ENCODE results near the gene IFNAR2. TPM values are rescaled to one million over a fixed set of nuclear protein-coding genes. Genes with fewer than 3 reads are reported as not detected.

The IFNAR2 gene
- total and polyA plus RNA-seq, 4 donors, result 16.8 to 45.1 (median 28.1) TPM

GRCh38 chr21:33254766-33255165, 25.0 kb downstream of the IFNAR2 start:
- DNase-seq, result no peak
- Histone ChIP-seq H3K27ac (ENCODE audit: low read depth in 1 of 2, low read length in 2 of 2) (no peak overlapping the region), H3K36me3 (ENCODE audit: control insufficient read depth in 1 of 2, insufficient read depth in 2 of 2, low read length in 1 of 2) (peaks cover 6 to 9% of the 10 kb centered on the region in 2 donors), H3K4me3 (ENCODE audit: low read length in 2 of 2) (no peak overlapping the region), H3K9me3 (ENCODE audit: control insufficient read depth, low read length) (no peaks in the 10 kb centered on the region), H3K4me1 (ENCODE audit: control insufficient read depth in 1 of 2, insufficient read depth in 2 of 2, low read length in 2 of 2) (no peaks in the 10 kb centered on the region), H3K27me3 (ENCODE audit: control insufficient read depth in 1 of 2, insufficient read depth in 2 of 2, low read length in 1 of 2) (no peaks in the 10 kb centered on the region)
- ATAC-seq (ENCODE audit: low FRiP score), result no peak
- 94 to 95% methylated on average over 5 of the region's 5 CpGs for WGBS, 2 donors
- intact Hi-C loops (cut with DNase I), result no loop called here

GRCh38 chr21:33255404-33255803, 25.7 kb downstream of the IFNAR2 start:
- Histone ChIP-seq H3K4me3 (ENCODE audit: low read length in 2 of 2) (no peak overlapping the region), H3K27ac (ENCODE audit: low read depth in 1 of 2, low read length in 2 of 2) (no peak overlapping the region), H3K27me3 (ENCODE audit: control insufficient read depth in 1 of 2, insufficient read depth in 2 of 2, low read length in 1 of 2) (no peaks in the 10 kb centered on the region), H3K4me1 (ENCODE audit: control insufficient read depth in 1 of 2, insufficient read depth in 2 of 2, low read length in 2 of 2) (no peaks in the 10 kb centered on the region), H3K36me3 (ENCODE audit: control insufficient read depth in 1 of 2, insufficient read depth in 2 of 2, low read length in 1 of 2) (peaks cover 6 to 8% of the 10 kb centered on the region in 2 donors), H3K9me3 (ENCODE audit: control insufficient read depth, low read length) (no peaks in the 10 kb centered on the region)
- ATAC-seq (ENCODE audit: low FRiP score) (no peak), DNase-seq (no peak)
- WGBS, 2 donors, result 59 to 68% methylated on average over 1 of the region's 1 CpG
- intact Hi-C loops (cut with DNase I), result no loop called here

- Histone ChIP-seq H3K36me3 (ENCODE audit: control insufficient read depth in 1 of 2, insufficient read depth in 2 of 2, low read length in 1 of 2) (peaks cover 6 to 8% of the 10 kb centered on the region in 2 donors), H3K27me3 (ENCODE audit: control insufficient read depth in 1 of 2, insufficient read depth in 2 of 2, low read length in 1 of 2) (no peaks in the 10 kb centered on the region)
Measured at GRCh38 chr21:33256019-33256418, 26.3 kb downstream of the IFNAR2 start.

GRCh38 chr21:33257094-33257803, 27.5 kb downstream of the IFNAR2 start:
- Histone ChIP-seq H3K4me3 (ENCODE audit: low read length in 2 of 2) (no peak overlapping the region), H3K27me3 (ENCODE audit: control insufficient read depth in 1 of 2, insufficient read depth in 2 of 2, low read length in 1 of 2) (no peaks in the 10 kb centered on the region), H3K9me3 (ENCODE audit: control insufficient read depth, low read length) (no peaks in the 10 kb centered on the region), H3K36me3 (ENCODE audit: control insufficient read depth in 1 of 2, insufficient read depth in 2 of 2, low read length in 1 of 2) (peaks cover 6 to 8% of the 10 kb centered on the region in 2 donors), H3K4me1 (ENCODE audit: control insufficient read depth in 1 of 2, insufficient read depth in 2 of 2, low read length in 2 of 2) (no peaks in the 10 kb centered on the region), H3K27ac (ENCODE audit: low read depth in 1 of 2, low read length in 2 of 2) (no peak overlapping the region)
- no peak for DNase-seq
- ATAC-seq (ENCODE audit: low FRiP score), result no peak
- intact Hi-C loops (cut with DNase I), result no loop called here
- WGBS, 2 donors, result 95% methylated on average over 18 of the region's 18 CpGs

More at GRCh38 chr21:33256019-33256418, 26.3 kb downstream of the IFNAR2 start:
- Histone ChIP-seq H3K4me3 (ENCODE audit: low read length in 2 of 2) (no peak overlapping the region), H3K27ac (ENCODE audit: low read depth in 1 of 2, low read length in 2 of 2) (no peak overlapping the region), H3K4me1 (ENCODE audit: control insufficient read depth in 1 of 2, insufficient read depth in 2 of 2, low read length in 2 of 2) (no peaks in the 10 kb centered on the region), H3K9me3 (ENCODE audit: control insufficient read depth, low read length) (no peaks in the 10 kb centered on the region)
- ATAC-seq (ENCODE audit: low FRiP score) (no peak), DNase-seq (no peak)
- intact Hi-C loops (cut with DNase I), result no loop called here
- WGBS, 2 donors, result 92 to 94% methylated on average over 6 of the region's 6 CpGs

GRCh38 chr21:33258475-33258874, 28.7 kb downstream of the IFNAR2 start:
- intact Hi-C loops (cut with DNase I), result no loop called here
- Histone ChIP-seq H3K36me3 (ENCODE audit: control insufficient read depth in 1 of 2, insufficient read depth in 2 of 2, low read length in 1 of 2) (peaks cover 4 to 8% of the 10 kb centered on the region in 2 donors), H3K27me3 (ENCODE audit: control insufficient read depth in 1 of 2, insufficient read depth in 2 of 2, low read length in 1 of 2) (no peaks in the 10 kb centered on the region), H3K4me1 (ENCODE audit: control insufficient read depth in 1 of 2, insufficient read depth in 2 of 2, low read length in 2 of 2) (no peaks in the 10 kb centered on the region), H3K4me3 (ENCODE audit: low read length in 2 of 2) (no peak overlapping the region), H3K27ac (ENCODE audit: low read depth in 1 of 2, low read length in 2 of 2) (no peak overlapping the region), H3K9me3 (ENCODE audit: control insufficient read depth, low read length) (no peaks in the 10 kb centered on the region)
- WGBS, 2 donors, result 98 to 99% methylated on average over 9 of the region's 9 CpGs
- ATAC-seq (ENCODE audit: low FRiP score), result no peak
- DNase-seq, result no peak

- intact Hi-C loops (cut with DNase I), result no loop called here
- DNase-seq (no peak), ATAC-seq (ENCODE audit: low FRiP score) (no peak)
- Histone ChIP-seq H3K9me3 (ENCODE audit: control insufficient read depth, low read length) (no peaks in the 10 kb centered on the region), H3K4me1 (ENCODE audit: control insufficient read depth in 1 of 2, insufficient read depth in 2 of 2, low read length in 2 of 2) (no peaks in the 10 kb centered on the region), H3K4me3 (ENCODE audit: low read length in 2 of 2) (no peak overlapping the region), H3K36me3 (ENCODE audit: control insufficient read depth in 1 of 2, insufficient read depth in 2 of 2, low read length in 1 of 2) (peaks cover 4 to 9% of the 10 kb centered on the region in 2 donors), H3K27ac (ENCODE audit: low read depth in 1 of 2, low read length in 2 of 2) (no peak overlapping the region), H3K27me3 (ENCODE audit: control insufficient read depth in 1 of 2, insufficient read depth in 2 of 2, low read length in 1 of 2) (no peaks in the 10 kb centered on the region)
- WGBS, 2 donors, result 90 to 94% methylated on average over 2 of the region's 2 CpGs
Measured at GRCh38 chr21:33259428-33259827, 29.7 kb downstream of the IFNAR2 start.

- Histone ChIP-seq H3K4me3 (ENCODE audit: low read length in 2 of 2) (no peak overlapping the region), H3K27me3 (ENCODE audit: control insufficient read depth in 1 of 2, insufficient read depth in 2 of 2, low read length in 1 of 2) (no peaks in the 10 kb centered on the region), H3K9me3 (ENCODE audit: control insufficient read depth, low read length) (no peaks in the 10 kb centered on the region), H3K4me1 (ENCODE audit: control insufficient read depth in 1 of 2, insufficient read depth in 2 of 2, low read length in 2 of 2) (no peaks in the 10 kb centered on the region), H3K27ac (ENCODE audit: low read depth in 1 of 2, low read length in 2 of 2) (no peak overlapping the region), H3K36me3 (ENCODE audit: control insufficient read depth in 1 of 2, insufficient read depth in 2 of 2, low read length in 1 of 2) (peaks cover 4 to 9% of the 10 kb centered on the region in 2 donors)
- DNase-seq (peak in 1 of 2 donors; percentile 66), ATAC-seq (ENCODE audit: low FRiP score) (no peak)
- intact Hi-C loops (cut with DNase I), result no loop called here
- 79 to 80% methylated on average over 7 of the region's 7 CpGs for WGBS, 2 donors
Measured at GRCh38 chr21:33259995-33260394, 30.3 kb downstream of the IFNAR2 start.

GRCh38 chr21:33261635-33262034, 31.9 kb downstream of the IFNAR2 start:
- Histone ChIP-seq H3K9me3 (ENCODE audit: control insufficient read depth, low read length) (no peaks in the 10 kb centered on the region), H3K4me3 (ENCODE audit: low read length in 2 of 2) (no peak overlapping the region), H3K27ac (ENCODE audit: low read depth in 1 of 2, low read length in 2 of 2) (no peak overlapping the region), H3K27me3 (ENCODE audit: control insufficient read depth in 1 of 2, insufficient read depth in 2 of 2, low read length in 1 of 2) (no peaks in the 10 kb centered on the region), H3K4me1 (ENCODE audit: control insufficient read depth in 1 of 2, insufficient read depth in 2 of 2, low read length in 2 of 2) (no peaks in the 10 kb centered on the region), H3K36me3 (ENCODE audit: control insufficient read depth in 1 of 2, insufficient read depth in 2 of 2, low read length in 1 of 2) (peaks cover 0 to 6% of the 10 kb centered on the region in 2 donors)
- WGBS, 2 donors, result 75 to 77% methylated on average over 3 of the region's 3 CpGs
- intact Hi-C loops (cut with DNase I), result no loop called here
- DNase-seq (peak in 1 of 2 donors; percentile 72), ATAC-seq (ENCODE audit: low FRiP score) (no peak)

- WGBS, 2 donors, result 96 to 97% methylated on average over 11 of the region's 11 CpGs
- no peak for ATAC-seq (ENCODE audit: low FRiP score)
- H3K27ac ChIP-seq (ENCODE audit: low read depth in 1 of 2, low read length in 2 of 2), result no peak overlapping the region
- intact Hi-C loops (cut with DNase I), result no loop called here
- no peak for DNase-seq
- H3K4me1 ChIP-seq (ENCODE audit: control insufficient read depth in 1 of 2, insufficient read depth in 2 of 2, low read length in 2 of 2), result no peaks in the 10 kb centered on the region
- no peaks in the 10 kb centered on the region for H3K27me3 ChIP-seq (ENCODE audit: control insufficient read depth in 1 of 2, insufficient read depth in 2 of 2, low read length in 1 of 2)
- H3K9me3 ChIP-seq (ENCODE audit: control insufficient read depth, low read length), result no peaks in the 10 kb centered on the region
- H3K36me3 ChIP-seq (ENCODE audit: control insufficient read depth in 1 of 2, insufficient read depth in 2 of 2, low read length in 1 of 2), result peaks cover 0 to 3% of the 10 kb centered on the region in 2 donors
- no peak overlapping the region for H3K4me3 ChIP-seq (ENCODE audit: low read length in 2 of 2)
Measured at GRCh38 chr21:33262921-33263320, 33.2 kb downstream of the IFNAR2 start.
